8988T (cell line): ENCODE data around the gene LLCFC1.
"Not testable (repeated sequence)": the region's sequence is repeated elsewhere in the genome, so short reads cannot be mapped to it uniquely, and the experiment has no call there.

Source experiments
- DNase-seq: peaks from one replicate; pipeline ENCODE4 v3.0.0; 2011

The LLCFC1 gene

GRCh38 chr7:142945001-142945400 lies 5.7 kb downstream of the LLCFC1 start:
- DNase-seq: no peak

- no peak for DNase-seq
These were observed 9.3 kb downstream of the LLCFC1 start for GRCh38 chr7:142948603-142949002.

GRCh38 chr7:142950235-142950634 lies 11.0 kb downstream of the LLCFC1 start:
- DNase-seq: no peak

GRCh38 chr7:142954680-142955268 lies 15.5 kb downstream of the LLCFC1 start:
- no peak for DNase-seq

- no peak for DNase-seq
These were observed 17.8 kb downstream of the LLCFC1 start for GRCh38 chr7:142956951-142957623.

GRCh38 chr7:142957723-142958122 lies 18.4 kb downstream of the LLCFC1 start:
- DNase-seq: no peak

GRCh38 chr7:142959202-142959601 lies 19.9 kb downstream of the LLCFC1 start:
- DNase-seq: no peak

- no peak for DNase-seq
These were observed 21.8 kb downstream of the LLCFC1 start for GRCh38 chr7:142960955-142961512.

- DNase-seq: no peak
These were observed 22.3 kb downstream of the LLCFC1 start for GRCh38 chr7:142961595-142961972.

GRCh38 chr7:142961973-142962926 lies 23.0 kb downstream of the LLCFC1 start, which contains the start of gene KEL:
TSS of gene KEL (minus strand) at chr7:142962363. CDS start at chr7:142962206, 157 bp downstream.
- DNase-seq: no peak

GRCh38 chr7:142962991-142963390 lies 23.7 kb downstream of the LLCFC1 start:
- DNase-seq: no peak

GRCh38 chr7:142963993-142964392 lies 24.7 kb downstream of the LLCFC1 start:
- no peak for DNase-seq

- no peak for DNase-seq
These were observed 25.4 kb downstream of the LLCFC1 start for GRCh38 chr7:142964502-142965246.

- DNase-seq: no peak
These were observed 28.9 kb downstream of the LLCFC1 start for GRCh38 chr7:142968229-142968628.

- DNase-seq: no peak
These were observed 29.9 kb downstream of the LLCFC1 start for GRCh38 chr7:142969183-142969582.

- DNase-seq: no peak
These were observed 35.3 kb downstream of the LLCFC1 start for GRCh38 chr7:142974626-142975025.

GRCh38 chr7:142978402-142978801 lies 39.1 kb downstream of the LLCFC1 start:
- DNase-seq: not testable (repeated sequence)

- DNase-seq: no peak
These were observed 44.5 kb downstream of the LLCFC1 start for GRCh38 chr7:142983825-142984224.

GRCh38 chr7:142984297-142984696 lies 45.0 kb downstream of the LLCFC1 start:
- DNase-seq: no peak
